Testis (tissue), 3 donors: ENCODE measurements around the gene MEF2C. TPM values are rescaled to one million over a fixed set of nuclear protein-coding genes. Genes with fewer than 3 reads are reported as not detected.

Experiments used
- DNase-seq: peaks from one replicate; pipeline ENCODE4 v3.0.0-alpha.2; 2019
- H3K27ac ChIP-seq, 2 donors: fragments of 200-600 bp; sonication (generic); one replicate each; pipeline ENCODE4 v1.5.1; 2019
- H3K27me3 ChIP-seq: fragments of 200-600 bp; sonication (generic); one replicate; pipeline ENCODE4 v1.5.1; 2019
- H3K36me3 ChIP-seq: fragments of 200-600 bp; sonication (generic); one replicate; pipeline ENCODE4 v1.5.1; 2017; ENCODE audit warnings: low read depth; ENCODE audit errors: missing control alignments
- H3K4me1 ChIP-seq: fragments of 200-600 bp; sonication (generic); one replicate; pipeline ENCODE4 v1.5.1; 2019
- H3K4me3 ChIP-seq, 2 donors: fragments of 200-600 bp; sonication (generic); one replicate each; pipeline ENCODE4 v1.5.1; 2017 to 2019
- H3K9me3 ChIP-seq: fragments of 200-600 bp; sonication (generic); one replicate; pipeline ENCODE4 v1.5.1; 2017
- POLR2A ChIP-seq: fragments of 450-650 bp; IDR thresholded peaks from one replicate; pipeline ENCODE4 v1.6.1; 2017; ENCODE audit warnings: antibody characterized with exemption, mild to moderate bottlenecking, moderate library complexity
- WGBS, 2 donors: methylation state at CpG; one replicate each; pipeline ENCODE4 v1.1.5; 2018; 5-methylcytosine and 5-hydroxymethylcytosine counted together
- intact Hi-C: fragments of 100-400 bp; cut with DNase I; formaldehyde crosslinking; loops from one replicate; pipeline ENCODE4 v1.15.1; 2023; ENCODE audit warnings: low total_unique reads
- polyA plus RNA-seq: library from polyadenylated mRNA; stranded (reverse); fragments of 350-450 nt; fragmentation: Illumina TruSeq; extraction: RNeasy Lipid Tissue Mini Kit (QIAGEN cat#74804); gene quantifications from one replicate; pipeline ENCODE4 v1.2.3, GENCODE V29; 2014; ENCODE audit warnings: low read depth, low replicate concordance; ENCODE audit not compliant: insufficient read depth
- total RNA-seq, 2 donors: library from RNA; depleted of rRNA; stranded (reverse); fragments of >200 nt; gene quantifications; one replicate each; pipeline ENCODE4 v1.2.3, GENCODE V29; 2016
- TF ChIP-seq, protein P1 (sequence below), 3 experiments: fragments of 450-650 bp in 2 of 3; fragments of 200-600 bp in 1 of 3; sonication (generic) in 1 of 3; IDR thresholded peaks; one replicate each; pipeline ENCODE4 v1.5.1; 2016 to 2019; ENCODE audit warnings: antibody characterized with exemption in 3 of 3, mild to moderate bottlenecking in 2 of 3, moderate library complexity in 1 of 3

Gene MEF2C
- total and polyA plus RNA-seq, 3 donors from 2014 or later: 18.3 to 53.1 (median 19.9) TPM

- H3K9me3 ChIP-seq: no peaks in the 10 kb centered on the region
- DNase-seq: peak; percentile 75
- intact Hi-C loops: no loop called here
- WGBS, 2 donors: 2 to 4% methylated on average over 7 of the region's 7 CpGs
- no peak for TF ChIP-seq POLR2A
- TF ChIP-seq, protein P1, sequence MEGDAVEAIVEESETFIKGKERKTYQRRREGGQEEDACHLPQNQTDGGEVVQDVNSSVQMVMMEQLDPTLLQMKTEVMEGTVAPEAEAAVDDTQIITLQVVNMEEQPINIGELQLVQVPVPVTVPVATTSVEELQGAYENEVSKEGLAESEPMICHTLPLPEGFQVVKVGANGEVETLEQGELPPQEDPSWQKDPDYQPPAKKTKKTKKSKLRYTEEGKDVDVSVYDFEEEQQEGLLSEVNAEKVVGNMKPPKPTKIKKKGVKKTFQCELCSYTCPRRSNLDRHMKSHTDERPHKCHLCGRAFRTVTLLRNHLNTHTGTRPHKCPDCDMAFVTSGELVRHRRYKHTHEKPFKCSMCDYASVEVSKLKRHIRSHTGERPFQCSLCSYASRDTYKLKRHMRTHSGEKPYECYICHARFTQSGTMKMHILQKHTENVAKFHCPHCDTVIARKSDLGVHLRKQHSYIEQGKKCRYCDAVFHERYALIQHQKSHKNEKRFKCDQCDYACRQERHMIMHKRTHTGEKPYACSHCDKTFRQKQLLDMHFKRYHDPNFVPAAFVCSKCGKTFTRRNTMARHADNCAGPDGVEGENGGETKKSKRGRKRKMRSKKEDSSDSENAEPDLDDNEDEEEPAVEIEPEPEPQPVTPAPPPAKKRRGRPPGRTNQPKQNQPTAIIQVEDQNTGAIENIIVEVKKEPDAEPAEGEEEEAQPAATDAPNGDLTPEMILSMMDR (IDR thresholded peaks at IDR 0.05): no peak
- no peak overlapping the region for H3K4me3 ChIP-seq
- peaks cover 22% of the 10 kb centered on the region for H3K4me1 ChIP-seq
- H3K36me3 ChIP-seq: no peaks in the 10 kb centered on the region
- H3K27ac ChIP-seq: peak overlapping the region; percentile 63 to 85
- no peaks in the 10 kb centered on the region for H3K27me3 ChIP-seq
Measured at GRCh38 chr5:88785746-88786565, 97.0 kb downstream of the MEF2C start.

GRCh38 chr5:88782571-88782970 lies 100.4 kb downstream of the MEF2C start:
- DNase-seq: no peak
- Histone ChIP-seq H3K4me3 (no peak overlapping the region), H3K36me3 (no peaks in the 10 kb centered on the region), H3K27me3 (no peaks in the 10 kb centered on the region), H3K9me3 (no peaks in the 10 kb centered on the region), H3K27ac (no peak overlapping the region), H3K4me1 (peaks cover 22% of the 10 kb centered on the region)
- TF ChIP-seq, protein P1 (IDR thresholded peaks at IDR 0.05): no peak
- TF ChIP-seq POLR2A: no peak
- 90 to 91% methylated on average over 4 of the region's 4 CpGs for WGBS, 2 donors
- intact Hi-C loops: no loop called here

DNA sequence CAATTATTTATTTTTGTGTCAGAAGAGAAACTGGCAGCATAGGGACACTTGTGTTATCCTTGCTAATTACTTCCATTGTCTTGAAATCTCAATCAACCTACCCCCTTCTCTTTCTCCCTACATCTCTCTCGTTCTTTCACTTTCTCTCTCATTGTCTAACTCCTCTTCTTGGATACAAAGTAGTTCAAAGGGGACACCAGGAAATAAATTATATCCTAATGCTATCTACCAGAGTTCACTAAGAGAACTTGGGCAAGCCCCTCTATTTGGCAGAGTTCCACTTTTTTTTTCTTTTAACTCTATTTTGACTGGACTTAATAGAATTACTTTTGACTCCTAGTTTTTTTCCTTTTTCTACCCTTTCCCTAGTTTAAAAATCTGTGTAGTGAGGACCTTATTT lies 102.2 kb downstream of the MEF2C start:
- no peak for DNase-seq
- H3K4me3 ChIP-seq: no peak overlapping the region
- intact Hi-C loops: no loop called here
- H3K9me3 ChIP-seq: no peaks in the 10 kb centered on the region
- H3K27ac ChIP-seq: no peak overlapping the region
- 32 to 41% methylated on average over 1 of the region's 1 CpG for WGBS, 2 donors
- H3K36me3 ChIP-seq: no peaks in the 10 kb centered on the region
- H3K4me1 ChIP-seq: peaks cover 12% of the 10 kb centered on the region
- H3K27me3 ChIP-seq: no peaks in the 10 kb centered on the region
- TF ChIP-seq, protein P1 (IDR thresholded peaks at IDR 0.05): no peak
- TF ChIP-seq POLR2A: no peak

- Histone ChIP-seq H3K27ac (no peak overlapping the region), H3K36me3 (no peaks in the 10 kb centered on the region), H3K9me3 (no peaks in the 10 kb centered on the region), H3K4me3 (no peak overlapping the region), H3K27me3 (no peaks in the 10 kb centered on the region), H3K4me1 (no peaks in the 10 kb centered on the region)
- DNase-seq: no peak
- intact Hi-C loops: no loop called here
- WGBS, 2 donors: 86 to 93% methylated on average over 5 of the region's 5 CpGs
- TF ChIP-seq, protein P1 (IDR thresholded peaks at IDR 0.05): no peak
- TF ChIP-seq POLR2A: no peak
Measured at GRCh38 chr5:88778736-88779135, 104.2 kb downstream of the MEF2C start.

- intact Hi-C loops: no loop called here
- TF ChIP-seq POLR2A: no peak
- TF ChIP-seq, protein P1 (IDR thresholded peaks at IDR 0.05): no peak
- DNase-seq: no peak
- Histone ChIP-seq H3K9me3 (no peaks in the 10 kb centered on the region), H3K4me1 (no peaks in the 10 kb centered on the region), H3K27me3 (no peaks in the 10 kb centered on the region), H3K36me3 (no peaks in the 10 kb centered on the region), H3K4me3 (no peak overlapping the region), H3K27ac (no peak overlapping the region)
- 89 to 97% methylated on average over 4 of the region's 4 CpGs for WGBS, 2 donors
Measured at GRCh38 chr5:88776692-88777091, 106.3 kb downstream of the MEF2C start.
